GM19238 (cell line): ENCODE data around the gene KRTAP10-1.

Experiments used
- DNase-seq: peaks from one replicate; pipeline ENCODE4 v3.0.0; 2011; ENCODE audit warnings: low spot score; ENCODE audit not compliant: insufficient read length

Gene KRTAP10-1

GRCh38 chr21:44528634-44528995 lies 11.4 kb downstream of the KRTAP10-1 start:
- no peak for DNase-seq

GRCh38 chr21:44527983-44528633 lies 11.9 kb downstream of the KRTAP10-1 start:
- no peak for DNase-seq

GRCh38 chr21:44527156-44527982 lies 12.6 kb downstream of the KRTAP10-1 start:
- DNase-seq: no peak

GRCh38 chr21:44526096-44526997 lies 13.6 kb downstream of the KRTAP10-1 start:
- no peak for DNase-seq

- no peak for DNase-seq
Observed at GRCh38 chr21:44525391-44526095, 14.5 kb downstream of the KRTAP10-1 start.

GRCh38 chr21:44524414-44525371 lies 15.3 kb downstream of the KRTAP10-1 start:
- no peak for DNase-seq

- DNase-seq: no peak
Observed at GRCh38 chr21:44523567-44524413, 16.2 kb downstream of the KRTAP10-1 start.

GRCh38 chr21:44522753-44523204 lies 17.2 kb downstream of the KRTAP10-1 start:
- no peak for DNase-seq

- no peak for DNase-seq
Observed at GRCh38 chr21:44521928-44522752, 17.9 kb downstream of the KRTAP10-1 start.

GRCh38 chr21:44521301-44521927 lies 18.6 kb downstream of the KRTAP10-1 start:
- DNase-seq: no peak

- no peak for DNase-seq
Observed at GRCh38 chr21:44520326-44521300, 19.4 kb downstream of the KRTAP10-1 start.

GRCh38 chr21:44519346-44520325 lies 20.4 kb downstream of the KRTAP10-1 start:
- no peak for DNase-seq

- no peak for DNase-seq
Observed at GRCh38 chr21:44518686-44519085, 21.3 kb downstream of the KRTAP10-1 start.

- DNase-seq: peak; percentile 58
Observed at GRCh38 chr21:44517175-44517899, 22.7 kb downstream of the KRTAP10-1 start.

- DNase-seq: no peak
Observed at GRCh38 chr21:44516828-44517174, 23.2 kb downstream of the KRTAP10-1 start.
